Omental fat pad (tissue), 4 donors: ENCODE measurements around the gene GTF2IRD2. TPM values are rescaled to one million over a fixed set of nuclear protein-coding genes. Genes with fewer than 3 reads are reported as not detected.
A peak's percentile ranks its signal among the peaks of the same experiment; 100 is the strongest.
"Not testable (repeated sequence)": the region's sequence is repeated elsewhere in the genome, so short reads cannot be mapped to it uniquely, and the experiment has no call there.

Source experiments
- ATAC-seq: fragments of 150-250 bp; one replicate; pipeline ENCODE4 v1.9.1; 2016; ENCODE audit warnings: mild to moderate bottlenecking, moderate library complexity; ENCODE audit not compliant: low FRiP score
- DNase-seq: peaks from one replicate; pipeline ENCODE4 v3.0.0-alpha.2; 2019; ENCODE audit warnings: low spot score
- total RNA-seq, 4 donors: library from RNA; depleted of rRNA; stranded (reverse); fragments of >200 nt; gene quantifications; one replicate each; pipeline ENCODE4 v1.1.0, GENCODE V29; 2016

GTF2IRD2 gene
- total RNA-seq, result 10 to 100 TPM in 2 of 4 donors, 1 to 10 TPM in 2; 8.1 to 32.6 (median 9.4) TPM

GRCh38 chr7:74850833-74851721 lies at the start of gene GTF2IRD2:
GTF2IRD2 (minus strand) TSS chr7:74851605; CDS start chr7:74836378, 15,227 bp downstream.
- ATAC-seq, result peak; percentile 89
- DNase-seq, result not testable (repeated sequence)

GRCh38 chr7:74890158-74891123 lies 39.0 kb upstream of the GTF2IRD2 start:
- DNase-seq (peak; percentile 52), ATAC-seq (peak; percentile 97)

- not testable (repeated sequence) for ATAC-seq
These were observed 38.2 kb upstream of the GTF2IRD2 start for GRCh38 chr7:74889518-74890129.

GRCh38 chr7:74885295-74885694 lies 33.9 kb upstream of the GTF2IRD2 start:
- not testable (repeated sequence) for ATAC-seq, DNase-seq

More at GRCh38 chr7:74889518-74890129, 38.2 kb upstream of the GTF2IRD2 start:
- DNase-seq, result not testable (repeated sequence)

DNA sequence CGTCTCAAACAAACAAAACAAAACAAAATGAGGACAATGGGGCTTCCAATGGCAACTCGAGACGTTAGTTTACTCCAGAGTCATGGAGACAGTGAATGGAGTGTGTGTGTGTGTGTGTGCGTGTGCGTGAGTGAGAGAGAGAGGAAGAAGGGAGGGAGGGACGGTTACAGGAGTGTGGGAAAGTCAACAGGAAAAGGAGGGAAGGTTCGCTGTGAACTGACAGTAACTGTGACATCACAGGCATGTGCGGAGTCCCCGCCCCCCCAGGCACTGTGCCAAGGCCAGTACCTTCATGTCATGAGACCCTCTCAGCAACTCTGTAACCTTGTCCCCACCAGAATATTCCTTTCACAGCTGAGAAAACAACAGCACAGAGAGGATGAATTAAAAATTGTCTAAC lies 30.7 kb upstream of the GTF2IRD2 start:
- not testable (repeated sequence) for DNase-seq, ATAC-seq

- DNase-seq, result not testable (repeated sequence)
These were observed 23.5 kb upstream of the GTF2IRD2 start for GRCh38 chr7:74874748-74875512.

DNA sequence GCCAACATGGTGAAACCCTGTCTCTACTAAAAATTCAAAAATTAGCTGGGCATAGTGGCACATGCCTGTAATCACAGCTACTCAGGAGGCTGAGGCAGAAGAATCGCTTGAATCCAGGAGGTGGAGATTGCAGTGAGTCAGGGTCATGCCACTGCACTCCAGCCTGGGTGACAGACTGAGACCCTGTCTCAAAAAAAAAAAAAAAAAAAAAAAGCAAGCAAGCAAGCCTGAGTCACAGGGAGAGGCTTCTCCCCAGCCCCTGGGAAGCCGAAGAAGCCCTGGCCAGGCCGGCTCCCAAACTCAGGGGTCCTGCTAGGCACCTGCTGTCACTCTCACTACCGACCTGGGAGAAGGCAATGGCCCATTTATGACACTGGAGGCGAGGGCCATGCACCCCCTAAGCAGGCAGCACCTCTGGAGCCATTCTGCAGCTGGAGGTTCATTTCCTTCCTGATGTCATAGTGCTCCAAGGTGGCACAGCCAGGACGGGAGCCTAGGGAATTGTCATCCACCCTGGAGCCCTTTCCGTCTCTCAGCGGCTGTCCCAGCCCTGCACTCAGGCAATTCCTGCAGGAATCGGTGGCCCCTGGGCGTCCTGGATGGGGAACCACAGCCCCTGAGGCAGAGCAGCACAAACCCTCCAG lies 22.8 kb upstream of the GTF2IRD2 start:
- not testable (repeated sequence) for ATAC-seq, DNase-seq

More at GRCh38 chr7:74874748-74875512, 23.5 kb upstream of the GTF2IRD2 start:
- not testable (repeated sequence) for ATAC-seq

GRCh38 chr7:74872542-74872941 lies 21.1 kb upstream of the GTF2IRD2 start:
- ATAC-seq, DNase-seq: not testable (repeated sequence)

DNA sequence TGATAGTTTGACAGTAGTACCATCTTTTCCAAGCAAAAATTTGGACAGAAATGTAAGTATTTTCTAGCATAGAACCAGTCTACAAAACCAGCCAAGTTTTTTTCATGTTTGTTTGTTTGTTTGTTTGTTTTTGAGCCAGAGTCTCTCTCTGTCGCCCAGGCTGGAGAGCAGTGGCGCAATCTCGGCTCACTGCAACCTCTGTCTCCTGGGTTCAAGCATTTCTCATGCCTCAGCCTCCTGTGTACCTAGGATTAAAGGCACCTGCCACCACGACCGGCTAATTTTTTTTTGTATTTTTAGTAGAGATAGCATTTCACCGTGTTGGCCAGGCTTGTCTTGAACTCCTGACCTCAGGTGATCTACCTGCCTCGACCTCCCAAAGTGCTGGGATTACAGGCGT lies 14.4 kb upstream of the GTF2IRD2 start:
- not testable (repeated sequence) for DNase-seq, ATAC-seq

GRCh38 chr7:74849853-74850252 lies 1.6 kb downstream of the GTF2IRD2 start:
- DNase-seq, ATAC-seq: not testable (repeated sequence)

DNA sequence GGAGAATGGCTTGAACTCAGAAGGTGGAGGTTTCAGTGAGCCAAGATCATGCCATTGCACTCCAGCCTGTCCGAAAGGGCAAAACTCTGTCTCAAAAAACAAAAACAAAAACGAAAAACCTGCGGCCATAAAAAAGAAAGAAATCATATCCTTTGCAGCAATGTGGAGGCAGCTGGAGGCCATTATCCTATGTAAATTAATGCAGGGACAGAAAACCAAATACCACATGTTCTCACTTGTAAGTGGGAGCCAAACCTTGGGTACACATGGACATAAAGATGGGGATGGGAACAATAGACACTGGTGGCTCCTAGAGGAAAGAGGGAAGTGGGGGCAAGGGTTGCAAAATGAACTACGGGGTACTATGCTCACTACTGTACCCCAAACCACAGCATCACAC lies 21.0 kb downstream of the GTF2IRD2 start:
- DNase-seq, ATAC-seq: not testable (repeated sequence)

DNA sequence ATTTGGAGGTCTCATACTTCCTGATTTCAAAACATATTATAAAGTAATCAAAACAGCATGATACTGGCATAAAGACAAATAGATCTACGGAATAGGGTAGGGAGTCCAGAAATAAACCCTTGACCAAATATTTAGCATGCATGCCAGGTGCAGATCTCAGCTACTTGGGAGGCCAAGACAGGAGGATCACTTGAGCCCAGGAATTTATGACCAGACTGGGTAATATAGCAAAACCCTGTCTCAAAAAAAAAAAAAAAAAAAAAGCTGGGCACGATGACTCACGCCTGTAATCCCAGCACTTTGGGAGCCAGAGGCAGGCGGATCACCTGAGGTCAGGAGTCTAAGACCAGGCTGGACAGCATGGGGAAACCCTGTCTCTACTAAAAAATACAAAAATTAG lies 21.4 kb downstream of the GTF2IRD2 start:
- not testable (repeated sequence) for ATAC-seq, DNase-seq

DNA sequence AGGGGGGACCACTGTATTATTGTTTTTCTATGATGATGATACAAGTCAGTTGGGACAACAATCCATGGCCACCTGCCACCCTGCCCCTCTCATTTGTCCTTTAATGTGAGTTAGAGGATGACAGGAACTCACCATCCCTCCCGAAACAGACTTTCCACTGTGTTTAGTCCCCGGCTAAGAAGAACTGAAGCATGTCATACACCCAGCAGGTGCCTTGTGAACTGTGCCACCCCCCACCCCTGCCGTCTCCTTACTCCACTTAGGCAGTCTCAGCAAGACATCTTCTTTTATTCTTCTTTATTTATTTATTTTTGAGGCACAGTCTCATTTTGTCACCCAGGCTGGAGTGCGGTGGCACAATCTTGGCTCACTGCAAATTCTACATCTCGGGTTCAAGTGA lies 30.1 kb downstream of the GTF2IRD2 start:
- ATAC-seq, DNase-seq: not testable (repeated sequence)

- not testable (repeated sequence) for DNase-seq, ATAC-seq
These were observed 31.1 kb downstream of the GTF2IRD2 start for GRCh38 chr7:74820146-74820805.

DNA sequence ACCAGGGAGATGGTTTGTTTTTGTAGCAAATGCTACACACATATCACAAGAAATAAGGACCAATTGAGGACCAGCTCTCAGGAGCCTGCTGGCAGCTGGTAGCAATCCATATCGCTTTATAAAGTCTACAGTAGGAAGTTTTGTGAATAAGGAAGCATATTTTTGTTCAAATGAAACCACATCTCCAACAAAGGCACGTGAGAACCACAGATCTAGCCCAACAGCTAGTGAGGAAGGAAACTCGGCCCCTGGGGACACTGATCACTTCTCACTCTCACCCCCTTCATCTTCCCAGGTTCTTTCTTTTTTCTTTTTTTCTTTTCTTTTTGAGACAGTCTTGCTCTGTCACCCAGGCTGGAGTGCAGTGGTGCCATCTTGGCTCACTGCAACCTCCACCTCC lies 35.5 kb downstream of the GTF2IRD2 start:
- DNase-seq, ATAC-seq: not testable (repeated sequence)

DNA sequence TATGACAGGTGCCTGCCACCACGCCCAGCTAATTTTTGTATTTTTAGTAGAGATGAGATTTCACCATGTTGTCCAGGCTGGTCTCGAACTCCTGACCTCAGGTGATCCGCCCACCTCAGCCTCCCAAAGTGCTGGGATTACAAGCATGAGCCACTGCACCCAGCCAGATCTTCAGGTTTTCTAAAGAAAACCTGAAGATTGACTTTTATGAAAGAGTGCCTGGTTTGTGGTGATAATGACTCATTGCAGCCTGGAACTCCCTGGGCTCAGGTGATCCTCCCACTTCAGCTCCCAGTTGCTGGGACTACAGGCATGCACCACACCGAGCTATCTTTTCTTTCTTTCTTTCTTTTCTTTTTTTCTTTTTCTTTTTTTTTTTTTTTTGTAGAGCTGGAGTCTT lies 52.8 kb downstream of the GTF2IRD2 start:
- DNase-seq, result not testable (repeated sequence)
- peak; percentile 42 for ATAC-seq
